Measurements from ENCODE around the gene PNMA6A.
"Not testable (repeated sequence)": the region's sequence is repeated elsewhere in the genome, so short reads cannot be mapped to it uniquely, and the experiment has no call there.

PNMA6A gene

DNA sequence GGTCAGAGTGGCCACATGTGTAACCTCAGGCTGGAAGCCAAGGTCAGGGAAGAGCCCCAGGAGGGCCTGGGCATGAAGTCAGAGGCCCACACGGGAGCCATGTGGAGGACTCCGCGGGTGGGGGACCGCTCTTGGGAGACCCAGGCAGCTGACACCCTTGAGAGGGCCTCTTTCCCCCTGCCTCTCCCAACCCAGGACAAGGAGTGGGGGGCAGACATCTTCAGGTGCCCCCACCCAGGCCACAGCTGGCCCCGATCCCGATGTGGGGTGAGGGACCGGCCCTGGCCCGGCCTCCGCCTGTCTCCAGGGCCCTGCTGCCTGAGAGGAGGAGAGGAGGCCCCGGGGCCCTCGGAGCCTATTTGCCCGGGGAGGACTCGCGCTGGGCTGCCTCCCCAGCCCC lies 3.1 kb downstream of the PNMA6A start:
- no peak for DNase-seq (ENCODE audit: low spot score)

DNA sequence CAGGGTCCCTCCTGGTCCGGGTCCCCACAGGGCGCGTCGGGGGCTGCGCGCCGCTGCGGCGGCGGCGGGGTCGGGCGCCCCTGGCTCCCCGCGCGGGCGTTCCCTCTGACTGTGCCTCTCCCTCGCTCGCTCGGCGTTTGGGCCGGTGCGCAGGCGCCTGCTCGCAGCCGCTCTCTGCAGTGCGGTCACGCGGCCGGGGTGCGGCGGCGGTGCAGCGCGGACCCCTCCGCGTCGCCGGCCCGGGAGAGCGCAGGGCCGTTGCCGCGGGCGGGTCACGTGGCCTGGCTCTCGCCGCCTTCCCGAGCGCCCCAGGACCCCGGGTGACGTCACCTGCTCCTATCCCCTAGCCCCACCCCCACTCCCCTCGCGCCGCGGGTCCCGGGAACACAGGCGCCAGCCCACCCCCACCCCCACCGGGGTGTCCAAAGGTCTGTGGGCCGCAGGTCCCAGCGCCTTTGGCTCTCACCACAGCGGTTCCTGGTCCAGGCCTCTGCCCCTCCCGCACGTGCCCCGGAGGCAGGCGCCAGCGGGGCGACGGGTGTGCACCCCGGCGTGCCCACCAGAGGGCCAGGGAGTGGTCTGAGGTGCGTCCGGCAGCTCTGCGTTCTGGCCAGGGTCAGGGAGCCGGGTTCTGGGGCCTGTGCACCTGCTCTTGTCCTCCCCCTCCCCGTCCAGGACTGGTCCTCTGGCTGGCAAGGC lies 5.3 kb downstream of the PNMA6A start:
- not testable (repeated sequence) for DNase-seq (ENCODE audit: low spot score)

DNA sequence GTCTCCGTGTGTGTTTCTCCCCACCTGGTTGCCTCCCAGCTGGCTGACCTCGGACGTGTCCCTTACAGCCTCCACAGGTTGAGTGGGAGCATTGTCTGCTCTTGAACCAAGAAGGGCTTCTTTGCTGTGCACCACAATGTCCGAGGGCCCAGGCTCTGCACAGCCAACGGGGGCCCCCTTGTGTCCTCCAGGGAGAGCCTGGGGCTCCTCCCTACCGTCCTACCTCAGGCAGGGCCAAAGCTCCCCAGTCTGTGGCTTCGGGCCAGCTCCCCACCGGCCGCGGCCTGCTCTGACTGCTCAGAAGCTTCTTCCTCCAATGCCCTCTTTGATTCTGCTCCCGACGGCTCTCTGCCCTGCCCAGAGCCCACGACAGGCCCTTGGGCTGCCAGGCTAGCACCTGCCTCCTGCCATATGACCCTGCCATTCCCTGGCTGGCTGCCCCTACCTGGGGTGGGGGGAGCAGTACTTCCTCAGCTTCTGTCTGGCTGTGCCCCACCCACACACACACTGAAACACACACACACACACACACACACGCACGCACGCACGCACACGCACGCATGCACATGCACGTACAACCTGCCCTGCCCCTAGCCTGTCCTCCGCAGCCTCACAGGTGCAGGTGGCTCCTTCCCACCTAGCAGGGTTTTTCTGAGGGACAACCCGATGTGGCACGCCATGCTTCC lies 11.1 kb downstream of the PNMA6A start:
- DNase-seq (ENCODE audit: low spot score): not testable (repeated sequence)

DNA sequence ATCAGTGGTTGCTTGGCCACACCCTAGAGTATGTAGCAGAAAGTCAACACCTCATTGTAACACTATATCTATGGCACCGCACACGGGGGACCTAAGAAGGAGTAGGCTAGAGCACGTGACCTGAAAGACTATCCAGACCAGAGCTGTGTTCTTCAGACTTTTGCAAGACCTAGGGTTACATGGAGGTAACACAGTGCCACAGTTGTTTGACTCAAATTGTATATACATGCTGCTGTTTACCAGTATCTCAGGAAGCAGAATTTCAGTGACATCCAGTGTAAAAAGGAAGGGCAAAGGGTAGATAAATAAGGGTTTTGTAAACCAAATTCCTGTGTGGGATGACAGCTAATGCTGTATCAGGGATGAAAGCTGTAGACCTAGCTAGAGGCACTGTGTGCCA lies 30.2 kb downstream of the PNMA6A start:
- no peak for DNase-seq (ENCODE audit: low spot score)

DNA sequence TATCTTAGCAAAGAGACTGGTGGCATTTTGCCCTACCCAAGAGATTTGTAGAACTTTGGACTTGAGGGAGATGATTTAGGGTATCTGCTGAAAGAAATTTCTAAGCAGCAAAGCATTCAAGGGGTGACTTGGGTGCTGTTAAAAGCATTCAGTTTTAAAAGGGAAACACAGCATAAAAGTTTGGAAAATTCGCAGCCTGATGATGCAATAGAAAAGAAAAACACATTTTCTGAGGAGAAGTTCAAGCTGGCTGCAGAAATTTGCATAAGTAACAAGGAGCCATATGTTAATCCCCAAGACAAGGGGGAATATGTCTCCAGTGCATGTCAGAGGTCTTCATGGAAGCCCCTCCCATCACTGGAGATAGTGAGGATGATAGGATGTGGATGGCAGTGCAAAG lies 32.7 kb downstream of the PNMA6A start:
- DNase-seq (ENCODE audit: low spot score): not testable (repeated sequence)

DNA sequence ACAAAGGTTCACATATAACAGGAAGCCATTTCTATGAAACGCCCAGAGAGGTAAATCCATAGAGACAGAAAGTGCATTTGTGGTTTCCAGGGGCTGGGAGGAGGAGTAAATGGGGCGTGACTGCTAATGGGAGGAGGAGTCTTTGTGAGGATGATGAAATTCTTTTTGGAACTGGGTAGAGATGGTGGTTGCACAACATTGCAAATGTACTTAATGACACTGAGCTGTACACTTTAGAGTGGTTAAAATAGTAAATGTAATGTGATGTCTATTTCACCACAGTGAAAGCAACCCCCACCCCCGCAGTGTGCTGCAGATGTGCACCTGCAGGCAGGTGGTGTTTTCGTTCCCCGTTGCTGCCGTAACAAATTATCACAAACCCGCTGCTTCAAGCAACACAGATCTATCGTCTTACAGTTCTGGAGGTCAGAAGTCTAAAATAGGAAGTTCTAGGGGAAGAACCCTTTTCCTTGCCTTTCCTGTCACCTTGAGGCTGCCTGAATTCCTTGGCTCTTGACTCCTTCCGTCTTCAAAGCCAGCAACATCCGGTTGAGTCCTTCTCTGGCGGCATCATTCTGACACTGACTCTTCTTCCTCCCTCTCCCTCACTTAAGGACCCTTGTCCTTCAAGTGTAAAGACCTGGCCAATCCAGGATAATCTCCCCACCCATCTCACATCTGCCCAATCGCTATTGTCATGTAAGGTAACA lies 34.0 kb downstream of the PNMA6A start:
- not testable (repeated sequence) for DNase-seq (ENCODE audit: low spot score)

DNA sequence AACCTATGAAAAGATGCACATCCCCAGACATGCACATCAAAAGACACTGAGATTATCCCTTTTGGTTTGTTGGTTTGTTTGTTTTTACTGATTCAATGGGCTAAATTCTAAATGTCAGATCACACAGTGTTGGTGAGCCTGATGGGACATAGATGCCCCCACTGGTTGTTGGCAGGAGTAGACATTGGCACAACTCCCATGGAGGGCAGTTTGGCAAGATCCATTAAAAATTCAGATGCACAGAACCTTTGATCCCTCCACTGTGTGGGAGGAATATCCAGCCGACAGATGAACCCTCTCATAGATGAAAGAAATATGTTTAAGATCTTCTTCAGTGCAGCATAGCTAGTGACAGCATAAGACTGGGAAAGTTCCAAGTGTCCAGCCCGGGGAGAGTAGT lies 38.5 kb downstream of the PNMA6A start:
- not testable (repeated sequence) for DNase-seq (ENCODE audit: low spot score)

DNA sequence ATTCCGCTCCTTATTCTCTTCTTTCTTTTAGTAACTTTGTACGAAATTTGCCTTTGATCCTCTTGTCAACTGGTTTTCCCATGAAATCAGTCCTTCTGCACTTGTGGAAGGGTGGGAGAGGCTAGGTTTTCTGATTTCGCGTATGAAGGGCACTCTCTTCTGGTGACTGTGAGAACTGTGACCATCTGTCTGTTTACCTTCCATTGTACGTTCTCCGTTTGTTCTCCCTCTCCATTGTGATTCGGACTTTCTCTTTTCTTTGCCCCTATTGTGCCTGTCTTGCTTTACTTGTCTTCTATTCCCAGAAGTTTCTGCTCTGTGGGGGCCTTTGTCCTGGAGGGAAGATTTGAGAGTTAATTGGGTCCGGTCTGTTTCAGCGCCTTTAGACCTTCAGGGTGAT lies 41.6 kb downstream of the PNMA6A start:
- DNase-seq (ENCODE audit: low spot score): not testable (repeated sequence)

DNA sequence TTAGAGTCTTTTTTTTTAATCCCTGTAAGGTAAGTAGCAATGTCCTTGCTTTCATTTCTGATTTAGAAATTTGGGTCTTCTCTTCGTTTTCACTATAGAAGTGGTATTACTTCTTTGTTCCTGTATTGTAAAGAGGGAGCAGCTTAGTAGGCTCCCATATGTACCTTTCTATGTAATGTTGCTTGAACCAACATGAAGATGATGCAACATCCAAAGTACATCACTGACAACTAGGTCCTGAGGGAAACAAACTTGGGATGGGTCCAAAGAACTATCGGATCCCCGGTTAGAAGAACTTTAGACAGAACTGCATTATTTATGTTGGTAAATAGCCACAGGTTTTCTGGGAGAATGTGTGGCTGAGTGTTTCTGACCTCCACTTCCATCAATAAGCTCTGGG lies 45.5 kb downstream of the PNMA6A start:
- not testable (repeated sequence) for DNase-seq (ENCODE audit: low spot score)

DNA sequence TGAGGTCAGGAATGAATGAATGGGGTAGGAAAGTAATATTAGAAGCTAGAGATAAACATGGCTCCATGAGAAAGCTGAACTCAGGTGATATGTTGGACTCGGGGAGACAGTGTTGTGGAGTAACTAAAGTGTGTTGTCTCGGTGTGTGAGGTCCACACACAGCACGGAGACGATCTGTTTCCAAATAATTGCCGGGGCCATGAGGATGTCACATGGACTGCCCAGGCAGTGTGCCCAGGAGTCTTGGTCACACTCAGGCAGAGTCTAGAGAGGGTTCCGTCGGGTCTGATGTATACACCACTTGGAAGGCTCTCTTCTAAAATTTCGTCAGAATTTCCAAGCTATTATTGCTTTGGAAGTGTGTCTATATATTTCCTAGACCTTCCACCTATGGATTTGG lies 48.0 kb downstream of the PNMA6A start:
- DNase-seq (ENCODE audit: low spot score): not testable (repeated sequence)

DNA sequence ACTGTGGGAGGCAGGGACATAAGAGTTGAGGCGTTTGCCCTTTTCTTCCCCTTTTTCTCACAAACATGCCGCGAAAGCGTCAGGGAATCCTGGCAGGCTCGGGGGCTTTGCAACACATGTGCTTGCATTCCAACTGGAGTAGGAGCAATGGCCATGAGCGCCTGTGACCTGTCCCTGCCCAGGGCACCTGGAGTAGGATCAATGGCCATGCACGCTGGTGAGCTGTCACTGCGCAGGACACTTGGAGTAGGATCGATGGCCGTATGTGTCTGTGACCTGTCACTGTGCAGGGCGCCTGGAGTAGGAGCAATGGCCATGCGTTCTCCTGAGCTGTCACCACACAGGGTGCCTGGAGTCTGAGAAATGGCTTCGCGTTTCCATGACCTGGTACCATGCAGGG lies 51.2 kb downstream of the PNMA6A start:
- DNase-seq (ENCODE audit: low spot score): not testable (repeated sequence)

All from Ammon's horn (tissue), 1 donor.